GM21528 (cell line): Measurements from ENCODE around the gene KRTAP13-3.

Source experiments
- ATAC-seq: cut with Tn5 transposase; IDR thresholded peaks from one replicate; pipeline ENCODE4 v1.9.1; 2021; ENCODE audit warnings: mild to moderate bottlenecking, moderate library complexity; ENCODE audit not compliant: unreplicated experiment, low FRiP score

The KRTAP13-3 gene

GRCh38 chr21:30425826-30426225 lies at the start of gene KRTAP13-3:
TSS of gene KRTAP13-3 (minus strand) at chr21:30425926. CDS start at chr21:30425912, 14 bp downstream.
- no peak for ATAC-seq

GRCh38 chr21:30468900-30469714 lies 43.4 kb upstream of the KRTAP13-3 start:
- ATAC-seq: no peak

GRCh38 chr21:30463713-30464112 lies 38.0 kb upstream of the KRTAP13-3 start:
- ATAC-seq: no peak

GRCh38 chr21:30448514-30448913 lies 22.8 kb upstream of the KRTAP13-3 start:
- ATAC-seq: no peak

- no peak for ATAC-seq
Observed at GRCh38 chr21:30447056-30447455, 21.3 kb upstream of the KRTAP13-3 start.

GRCh38 chr21:30444204-30444603 lies 18.5 kb upstream of the KRTAP13-3 start:
- no peak for ATAC-seq

GRCh38 chr21:30443226-30443625 lies 17.5 kb upstream of the KRTAP13-3 start:
- no peak for ATAC-seq

GRCh38 chr21:30439975-30440374 lies 14.2 kb upstream of the KRTAP13-3 start, which contains the start of gene KRTAP15-1:
TSS of gene KRTAP15-1 (plus strand) at chr21:30440275. CDS start at chr21:30440328, 53 bp downstream.
- no peak for ATAC-seq

- ATAC-seq: no peak
Observed at GRCh38 chr21:30437010-30437565, 11.4 kb upstream of the KRTAP13-3 start.

- ATAC-seq: no peak
Observed at GRCh38 chr21:30434033-30434631, 8.4 kb upstream of the KRTAP13-3 start.

- no peak for ATAC-seq
Observed at GRCh38 chr21:30430170-30430655, 4.5 kb upstream of the KRTAP13-3 start, which contains the start of gene KRTAP13-4. TSS of gene KRTAP13-4 (plus strand) at chr21:30430220. CDS start at chr21:30430276, 56 bp downstream.

GRCh38 chr21:30426731-30427130 lies 1.0 kb upstream of the KRTAP13-3 start:
- ATAC-seq: no peak

- ATAC-seq: no peak
Observed at GRCh38 chr21:30415993-30416392, 9.7 kb downstream of the KRTAP13-3 start.

- no peak for ATAC-seq
Observed at GRCh38 chr21:30408782-30409494, 16.8 kb downstream of the KRTAP13-3 start.

GRCh38 chr21:30395731-30396130 lies 30.0 kb downstream of the KRTAP13-3 start, which contains the start of gene KRTAP13-1:
TSS of gene KRTAP13-1 (plus strand) at chr21:30396031. CDS start at chr21:30396087, 56 bp downstream.
- ATAC-seq: no peak

GRCh38 chr21:30391492-30392025 lies 34.2 kb downstream of the KRTAP13-3 start:
- ATAC-seq: no peak

GRCh38 chr21:30382201-30382600 lies 43.5 kb downstream of the KRTAP13-3 start:
- ATAC-seq: no peak
